GM18858 (cell line): Measurements from ENCODE around the gene USO1.
"Not testable (repeated sequence)": the region's sequence is repeated elsewhere in the genome, so short reads cannot be mapped to it uniquely, and the experiment has no call there.

Experiments
- ATAC-seq: cut with Tn5 transposase; IDR thresholded peaks from one replicate; pipeline ENCODE4 v1.9.1; 2021; ENCODE audit not compliant: unreplicated experiment

The USO1 gene

DNA sequence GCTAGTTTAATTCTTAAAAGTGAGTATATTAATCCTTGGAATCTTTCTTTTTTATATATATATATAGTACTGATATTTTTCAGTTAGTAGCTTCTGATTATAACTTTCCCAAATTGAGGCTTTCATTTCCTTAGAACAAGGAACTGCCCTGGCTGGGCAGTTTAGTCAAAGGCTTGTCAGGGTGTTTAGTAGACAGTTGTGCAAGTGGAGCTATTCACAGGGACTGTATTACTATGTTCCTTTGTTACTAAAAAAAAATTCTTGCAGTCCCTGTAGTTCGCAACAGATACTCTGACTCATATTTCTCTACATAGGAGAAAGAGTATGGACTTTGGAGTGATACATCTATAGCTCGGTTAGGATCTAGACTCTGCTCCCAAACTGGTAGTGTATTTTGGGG, 20.8 kb downstream of the USO1 start:
- no peak for ATAC-seq

DNA sequence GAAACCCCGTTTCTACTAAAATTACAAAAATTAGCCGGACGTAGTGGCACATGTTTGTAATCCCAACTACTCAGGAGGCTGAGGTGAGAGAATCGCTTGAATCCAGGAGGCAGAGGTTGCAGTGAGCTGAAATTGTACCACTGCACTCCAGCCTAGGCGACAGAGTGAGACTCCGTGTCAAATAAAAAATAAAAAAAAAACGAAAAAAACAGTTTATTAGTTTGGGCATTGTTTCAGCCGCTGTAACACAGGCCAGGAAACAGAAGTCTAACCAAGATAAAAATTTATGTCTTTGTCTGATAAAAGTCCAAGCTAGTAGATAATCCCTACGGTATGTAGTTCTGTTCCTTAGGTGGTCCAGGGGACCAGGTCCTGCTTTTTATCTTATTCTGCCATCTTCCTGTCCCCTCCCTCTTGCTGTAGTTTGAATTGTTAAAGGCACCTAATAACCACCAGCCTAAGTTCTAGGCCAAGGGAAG, 21.4 kb downstream of the USO1 start:
- ATAC-seq, result no peak

DNA sequence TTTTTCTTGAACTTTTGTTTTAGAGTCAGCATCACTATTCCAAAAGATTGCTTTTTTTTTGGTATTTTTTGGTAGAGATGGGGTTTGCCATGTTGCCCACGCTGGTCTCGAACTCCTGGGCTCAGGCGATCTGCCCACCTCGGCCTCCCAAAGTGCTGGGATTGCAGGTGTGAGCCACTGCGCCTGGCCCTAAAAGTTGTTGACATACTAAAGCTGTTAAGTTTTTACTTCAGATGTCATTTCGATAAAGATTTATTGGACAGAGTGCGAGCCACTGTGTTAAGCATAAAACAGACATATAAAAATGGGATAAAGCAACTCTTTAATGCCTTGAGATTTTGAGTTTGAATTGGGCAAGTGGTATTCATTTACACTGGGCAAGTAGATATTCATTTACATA, 28.3 kb downstream of the USO1 start:
- no peak for ATAC-seq

DNA sequence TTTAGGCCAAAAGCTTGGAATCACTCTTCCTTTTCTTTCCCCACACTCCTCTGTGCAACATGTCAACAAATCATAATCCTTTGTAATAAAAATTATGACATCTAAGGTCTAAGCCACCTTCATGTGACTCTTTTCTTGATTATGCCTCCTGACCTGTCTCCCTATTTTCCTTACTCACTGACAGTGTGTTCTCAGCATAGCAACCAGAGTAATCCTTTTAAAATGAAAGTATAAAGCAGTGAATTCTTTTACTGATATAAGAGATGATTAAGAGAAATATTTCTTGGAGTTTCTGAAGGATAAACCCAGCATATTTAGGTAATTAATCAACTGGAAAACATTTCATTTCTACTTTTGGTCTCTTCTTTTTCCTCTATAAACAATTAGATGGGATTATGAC, 44.7 kb downstream of the USO1 start:
- ATAC-seq, result no peak

DNA sequence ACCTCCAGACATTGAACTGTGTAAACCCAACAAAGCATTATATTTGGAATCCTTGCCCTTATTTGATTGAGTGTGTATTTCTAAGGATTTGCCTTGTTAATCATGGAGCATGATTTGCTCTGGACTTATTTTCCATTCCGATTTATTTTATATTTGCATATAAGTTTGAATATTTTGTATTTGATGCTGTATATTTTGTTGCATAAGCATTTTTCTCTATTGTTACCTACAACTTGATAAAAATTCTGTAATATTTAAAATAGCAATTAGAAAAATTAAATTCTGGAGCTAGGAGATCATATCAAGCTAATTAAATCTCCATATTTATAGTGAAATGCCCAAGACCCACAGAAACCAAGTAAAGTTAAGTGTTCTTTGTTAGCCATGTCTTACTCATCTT, 47.2 kb downstream of the USO1 start:
- no peak for ATAC-seq

DNA sequence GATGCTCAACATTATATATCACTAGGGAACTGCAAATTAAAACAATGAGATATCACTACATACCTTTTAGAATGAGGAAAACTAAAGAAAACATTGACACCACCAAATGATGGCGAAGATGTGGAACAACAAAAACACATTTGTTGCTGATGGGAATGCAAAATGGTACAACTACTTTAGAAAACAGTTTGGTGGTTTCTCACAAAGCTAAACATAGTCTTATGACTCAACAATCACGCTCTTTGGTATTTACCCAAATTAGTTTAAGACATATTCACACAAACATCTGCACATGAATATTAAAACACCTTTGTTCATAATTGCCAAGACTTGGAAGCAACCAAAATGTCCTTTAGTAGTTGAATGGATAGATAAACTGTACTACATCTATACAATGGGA, 53.2 kb downstream of the USO1 start:
- ATAC-seq, result no peak

DNA sequence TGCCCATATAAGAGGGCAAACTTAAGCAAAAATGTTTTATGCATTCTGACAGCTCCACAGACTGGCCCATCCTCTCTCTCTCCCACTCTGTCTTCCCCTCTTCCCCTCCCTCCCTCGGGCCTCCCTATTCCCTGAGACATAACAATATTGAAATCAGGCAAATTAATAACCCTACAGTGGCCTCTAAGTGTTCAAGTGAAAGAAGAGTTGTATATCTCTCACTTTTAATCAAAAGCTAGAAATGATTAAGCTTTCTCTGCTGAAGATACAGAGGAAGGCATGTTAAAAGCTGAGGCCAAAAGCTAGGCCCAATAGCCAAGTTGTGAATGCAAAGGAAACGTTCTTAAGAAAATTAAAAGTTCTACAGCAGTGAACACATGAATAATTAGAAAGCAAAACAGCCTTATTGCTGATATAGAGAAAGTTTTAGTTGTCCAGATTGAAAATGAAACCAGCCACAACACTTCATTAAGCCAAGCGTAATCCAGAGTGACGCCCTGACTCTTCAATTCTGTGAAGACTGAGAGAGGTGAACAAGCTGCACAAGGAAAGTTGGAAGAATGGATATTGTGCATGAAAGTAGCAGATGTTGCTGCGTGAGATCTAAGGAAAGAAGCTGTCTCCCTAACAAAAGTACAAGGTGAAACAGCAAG, 54.9 kb downstream of the USO1 start:
- no peak for ATAC-seq

DNA sequence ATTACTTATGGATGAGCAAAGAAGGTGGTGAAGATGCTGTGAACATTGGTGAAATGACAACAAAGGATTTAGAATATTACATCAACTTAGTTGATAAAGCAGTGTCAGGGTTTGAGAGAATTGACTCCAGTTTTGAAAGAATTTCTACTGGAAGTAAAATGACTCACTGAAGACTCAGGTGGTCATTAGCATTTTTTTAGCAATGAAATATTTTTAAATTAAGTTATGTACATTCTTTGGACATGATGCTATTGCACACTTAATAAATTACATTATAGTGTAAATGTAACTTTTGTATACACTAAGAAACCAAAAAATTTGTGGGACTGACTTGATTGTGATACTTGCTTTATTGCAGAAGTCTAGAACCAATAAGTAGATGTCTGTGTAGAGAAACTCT, 56.9 kb downstream of the USO1 start:
- ATAC-seq, result no peak

DNA sequence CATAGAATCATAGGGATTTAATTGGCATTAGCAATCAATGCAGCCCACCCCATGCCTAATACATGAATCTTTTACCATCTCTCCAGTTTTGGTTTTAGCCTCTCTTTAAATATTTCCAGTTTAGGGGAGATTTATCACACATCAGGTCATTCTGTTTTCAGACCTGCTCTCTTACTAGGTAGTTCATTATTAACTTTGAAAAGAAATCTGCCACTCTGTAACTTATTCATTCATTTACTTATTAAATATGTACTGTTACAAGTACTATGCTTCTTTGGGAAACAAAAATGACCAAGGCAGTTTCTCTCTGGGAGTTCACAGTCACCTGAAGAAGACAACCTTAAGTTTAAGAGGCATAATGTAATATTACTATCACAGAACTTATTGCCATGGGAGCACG, 62.1 kb downstream of the USO1 start:
- no peak for ATAC-seq

DNA sequence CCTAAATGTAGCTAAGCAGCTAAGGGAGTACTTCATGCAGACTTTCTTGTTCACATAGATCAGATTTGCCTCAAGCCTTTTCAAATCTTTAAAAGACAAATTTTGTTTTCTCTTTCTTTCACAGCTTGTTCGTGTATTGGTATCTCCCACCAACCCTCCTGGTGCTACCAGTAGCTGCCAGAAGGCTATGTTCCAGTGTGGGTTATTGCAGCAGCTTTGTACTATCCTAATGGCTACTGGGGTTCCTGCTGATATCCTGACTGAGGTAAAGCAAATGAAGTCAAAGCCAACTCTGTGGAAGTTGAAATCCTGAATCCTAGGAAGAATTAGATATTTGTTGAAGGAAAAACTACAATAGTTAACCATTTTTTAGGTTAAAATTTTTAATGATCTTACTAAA, 62.6 kb downstream of the USO1 start:
- ATAC-seq, result no peak

DNA sequence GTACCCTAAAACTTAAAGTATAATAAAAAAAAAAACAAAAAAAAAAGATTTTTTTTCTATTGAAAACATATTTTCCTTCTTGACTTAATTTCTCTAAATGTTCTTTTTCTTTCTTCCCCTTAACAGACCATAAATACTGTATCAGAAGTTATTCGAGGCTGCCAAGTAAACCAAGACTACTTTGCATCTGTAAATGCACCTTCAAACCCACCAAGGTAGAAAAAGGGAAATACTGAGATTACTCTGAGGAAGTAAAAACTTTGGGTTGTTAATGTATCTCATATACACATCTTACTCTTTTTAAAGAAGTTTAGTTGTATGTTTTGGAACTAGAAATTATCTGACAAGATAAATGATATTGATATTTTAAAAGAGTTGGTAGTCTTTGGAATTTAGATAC, 65.6 kb downstream of the USO1 start:
- ATAC-seq, result no peak

DNA sequence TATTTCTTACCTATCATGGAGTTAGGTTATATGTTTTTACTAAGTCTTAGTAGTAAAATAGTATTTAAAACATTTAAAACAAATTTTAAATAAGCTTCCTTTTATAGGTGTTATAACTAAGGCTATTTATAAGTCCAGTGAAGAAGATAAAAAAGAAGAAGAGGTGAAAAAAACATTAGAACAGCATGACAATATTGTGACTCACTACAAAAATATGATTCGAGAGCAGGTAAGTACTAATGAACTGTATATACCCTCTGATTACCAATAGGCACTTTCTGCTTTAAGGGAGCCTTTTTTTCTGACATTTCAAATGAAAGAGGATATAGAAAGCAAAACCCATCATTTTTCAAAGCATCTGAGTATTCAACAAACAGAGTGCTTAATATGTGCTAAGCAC, 76.6 kb downstream of the USO1 start:
- no peak for ATAC-seq

DNA sequence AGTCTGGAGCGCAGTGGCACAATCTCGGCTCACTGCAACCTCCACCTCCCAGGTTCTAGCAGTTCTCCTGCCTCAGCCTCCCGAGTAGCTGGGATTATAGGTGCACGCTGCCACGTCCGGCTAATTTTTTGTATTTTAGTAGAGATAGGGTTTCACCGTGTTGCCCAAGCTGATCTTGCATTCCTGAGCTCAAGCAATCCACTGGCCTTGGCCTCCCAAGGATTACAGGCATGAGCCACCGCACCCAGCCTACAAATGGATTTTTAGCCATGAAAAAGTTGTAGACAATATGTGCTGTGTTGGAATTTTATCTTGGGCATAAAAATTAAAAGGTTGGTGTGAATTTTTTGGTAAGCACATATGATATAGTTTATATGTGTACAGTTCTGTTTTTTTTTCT, 81.7 kb downstream of the USO1 start:
- not testable (repeated sequence) for ATAC-seq

DNA sequence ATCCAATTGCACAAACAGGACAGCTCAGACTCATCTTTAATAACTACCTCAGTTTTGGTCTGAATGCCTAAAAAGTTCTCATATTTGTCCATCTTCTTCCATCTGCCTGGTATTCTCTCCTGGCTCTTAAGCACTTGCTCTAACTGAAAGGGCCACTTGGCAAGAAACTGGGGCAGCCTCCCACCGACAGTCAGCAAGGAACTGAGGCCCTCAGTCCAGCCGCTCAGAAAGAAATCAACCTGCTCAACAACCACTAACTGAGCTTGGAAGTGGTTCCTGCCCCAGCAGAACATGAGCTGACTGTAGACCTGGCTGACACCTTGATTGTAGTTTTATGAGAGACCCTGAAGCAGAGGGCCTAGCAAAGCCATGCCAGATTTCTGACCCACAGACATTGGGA, 93.5 kb downstream of the USO1 start:
- ATAC-seq, result no peak

DNA sequence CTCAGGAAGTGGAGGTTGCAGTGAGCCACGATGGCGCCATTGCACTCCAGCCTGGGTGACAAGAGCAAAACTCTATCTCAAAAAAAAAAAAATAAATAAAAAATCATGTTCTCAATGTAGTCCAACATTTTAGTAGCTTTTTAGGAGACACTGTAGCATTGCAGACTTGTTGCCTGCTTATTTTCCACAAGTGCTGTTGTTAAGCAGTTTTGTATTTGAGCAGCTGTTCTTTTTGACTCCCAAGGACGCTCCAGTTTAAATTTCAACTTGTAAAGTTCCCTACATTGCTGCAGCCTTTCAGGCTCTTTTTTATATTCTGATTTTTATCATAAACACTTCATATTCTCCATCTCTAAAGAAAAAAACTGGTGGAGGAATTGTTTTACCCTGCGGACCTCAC, 94.7 kb downstream of the USO1 start:
- ATAC-seq, result no peak

DNA sequence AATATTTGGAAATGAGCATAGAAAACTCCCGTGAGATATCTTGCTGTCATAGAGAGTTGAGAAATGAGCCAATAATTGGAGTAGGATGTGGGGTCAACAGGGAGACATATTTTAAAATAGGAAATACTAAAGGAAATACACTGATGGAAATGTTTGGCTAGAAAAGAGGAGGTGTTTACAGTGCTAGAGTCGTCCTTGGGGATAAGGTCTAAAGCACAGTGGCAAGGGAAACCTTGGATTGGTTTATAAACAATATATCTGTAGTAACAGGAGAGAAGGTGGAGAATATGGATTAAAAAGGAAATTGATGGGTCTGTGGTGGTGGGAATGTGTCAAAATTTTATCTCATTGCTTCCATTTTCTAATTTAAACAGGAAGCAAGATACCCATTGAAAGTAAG, 95.8 kb downstream of the USO1 start:
- no peak for ATAC-seq

DNA sequence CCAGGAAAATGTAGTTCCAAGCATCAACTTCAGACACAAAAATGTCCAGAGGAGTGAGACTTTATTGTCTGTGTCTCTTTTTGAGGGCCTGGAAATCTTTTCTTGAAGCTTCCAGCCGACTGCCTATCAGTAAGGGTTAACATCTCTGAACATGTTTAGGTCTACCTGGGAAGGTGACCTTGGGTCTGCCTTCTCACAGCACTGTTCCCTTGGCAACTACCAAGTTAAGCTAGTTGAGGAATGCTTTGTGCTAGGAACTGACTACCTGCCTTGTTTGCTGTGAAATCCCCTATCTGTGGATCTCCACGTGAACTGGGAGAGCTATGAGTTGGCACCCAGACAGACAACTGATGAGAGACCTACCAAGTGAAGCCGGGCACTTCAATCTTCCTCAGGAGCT, 96.3 kb downstream of the USO1 start:
- ATAC-seq, result no peak

DNA sequence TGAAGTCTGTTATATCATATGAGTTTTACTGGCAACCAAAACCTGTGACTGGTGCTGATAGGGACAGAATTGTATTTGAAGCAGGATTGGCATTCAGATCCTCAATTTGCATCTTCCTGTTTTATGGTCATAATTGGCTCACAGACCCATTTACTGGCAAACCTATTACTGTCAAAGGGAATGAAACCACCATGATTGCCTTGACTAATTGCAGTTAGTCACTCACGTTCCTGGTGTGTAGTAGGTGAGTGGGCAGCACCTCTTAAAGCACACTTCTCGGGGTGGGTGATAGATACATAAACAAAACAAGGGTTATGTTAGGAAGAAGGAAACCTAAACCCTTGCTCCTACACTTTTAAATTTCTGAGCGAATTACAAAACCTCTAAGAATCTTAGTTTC, 96.8 kb downstream of the USO1 start:
- no peak for ATAC-seq

DNA sequence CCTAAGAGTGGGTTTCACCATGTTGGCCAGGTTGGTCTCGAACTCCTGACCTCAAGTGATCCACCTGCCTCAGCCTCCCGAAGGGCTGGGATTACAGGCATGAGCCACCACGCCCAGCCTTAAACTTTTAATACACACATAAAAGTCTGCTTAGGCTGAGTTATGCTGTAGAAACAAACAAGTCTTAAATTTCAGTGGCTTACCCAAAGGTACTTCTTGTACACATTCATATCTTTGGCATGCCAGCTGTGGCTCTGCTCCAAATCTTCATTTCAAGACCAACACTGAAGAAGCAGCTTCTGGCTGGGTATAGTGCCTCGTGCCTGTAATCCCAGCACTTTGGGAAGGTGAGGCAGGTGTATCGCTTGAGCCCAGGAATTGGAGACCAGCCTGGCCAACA, 97.6 kb downstream of the USO1 start:
- ATAC-seq, result no peak

DNA sequence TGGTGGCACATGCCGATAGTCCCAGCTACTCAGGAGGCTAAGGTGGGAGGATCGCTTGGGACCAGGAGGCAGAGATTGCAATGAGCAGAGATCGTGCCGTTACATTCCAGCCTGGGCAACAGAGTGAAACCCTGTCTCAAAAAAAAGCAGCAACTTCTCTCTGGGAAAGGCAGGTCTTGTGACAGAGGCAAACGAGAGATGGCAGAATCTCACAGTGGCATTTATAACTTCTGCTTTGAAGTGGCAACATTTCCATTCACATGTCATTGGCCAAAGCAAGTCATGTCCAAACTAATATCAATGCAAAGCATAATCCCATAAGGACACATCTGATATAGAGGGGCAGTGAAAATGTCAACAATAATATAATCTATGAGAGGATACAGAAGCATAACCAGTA, 98.0 kb downstream of the USO1 start:
- ATAC-seq, result no peak

DNA sequence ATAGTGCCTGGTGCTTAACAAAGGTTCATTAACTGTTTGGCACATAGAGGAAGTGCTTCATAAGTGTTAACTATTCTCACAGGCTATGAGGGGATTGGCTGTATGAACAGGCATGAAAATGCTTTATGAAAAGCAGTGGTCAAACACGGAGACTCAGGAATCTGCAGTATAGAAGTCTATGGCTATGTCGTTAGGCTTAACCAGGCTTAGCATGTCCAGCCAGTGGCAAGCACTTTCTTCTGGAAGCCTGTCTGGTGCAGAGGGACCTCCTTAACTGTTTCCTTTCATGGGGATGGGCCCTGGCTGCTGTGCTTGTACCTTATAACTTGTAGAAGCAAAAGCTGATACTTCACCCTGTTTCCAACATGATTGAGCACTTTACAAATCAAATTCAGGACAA, 99.4 kb downstream of the USO1 start:
- no peak for ATAC-seq

DNA sequence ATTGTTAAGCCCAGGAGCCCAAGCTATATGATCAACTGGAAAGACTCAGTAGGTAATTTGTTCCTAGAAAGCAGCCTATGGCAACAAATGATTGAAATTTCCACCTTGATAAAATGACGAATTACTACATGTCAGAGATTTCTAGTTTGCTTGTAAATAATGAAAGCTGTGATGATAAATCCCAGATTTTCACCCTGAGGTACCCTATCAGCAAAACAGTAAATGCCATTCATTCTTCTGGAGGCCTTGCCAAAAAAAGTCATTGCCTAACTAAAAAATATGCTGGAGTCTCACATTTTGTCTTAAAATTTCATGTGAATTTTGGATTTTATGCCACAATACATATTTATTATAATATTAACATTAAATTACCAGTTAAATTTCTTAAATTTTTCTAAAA, 106.5 kb downstream of the USO1 start:
- ATAC-seq, result no peak

DNA sequence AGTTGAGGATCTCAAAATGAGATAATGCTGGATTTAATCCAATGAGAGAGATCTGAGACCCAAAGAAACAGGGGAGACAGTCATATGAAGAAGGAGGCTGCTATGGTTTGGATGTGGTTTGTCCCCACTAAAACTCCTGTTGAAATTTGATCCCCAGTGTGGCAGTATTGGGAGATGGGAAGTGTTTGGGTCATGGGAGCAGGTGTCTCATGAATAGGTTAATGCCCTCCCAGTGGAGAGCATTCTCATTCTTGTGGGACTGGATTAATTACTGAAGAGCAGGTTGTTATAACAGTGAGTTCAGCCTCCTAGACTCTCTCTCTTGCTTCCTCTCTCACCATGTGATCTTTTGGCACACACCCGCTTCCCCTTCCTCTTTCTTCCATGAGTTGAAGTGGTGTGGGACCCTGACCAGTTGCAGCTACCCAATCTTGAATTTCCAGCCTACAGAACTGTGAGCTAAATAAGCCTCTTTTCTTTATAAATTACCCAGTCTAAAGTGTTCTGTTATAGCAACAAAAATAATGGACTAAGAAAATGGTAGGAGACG, 107.6 kb downstream of the USO1 start:
- ATAC-seq, result no peak
